Upper lobe of right lung (tissue), 1 donor: Measurements from ENCODE around the gene ACER2. TPM values are rescaled to one million over a fixed set of nuclear protein-coding genes. Genes with fewer than 3 reads are reported as not detected.
"Not testable (repeated sequence)": the region's sequence is repeated elsewhere in the genome, so short reads cannot be mapped to it uniquely, and the experiment has no call there.

Source experiments
- ATAC-seq: fragments of 200-7000 bp; cut with Tn5 transposase; one replicate; pipeline ENCODE4 v1.9.1; 2020; ENCODE audit warnings: mild to moderate bottlenecking, moderate library complexity
- DNase-seq: peaks from one replicate; pipeline ENCODE4 v3.0.0-alpha.2; 2020
- H3K27ac ChIP-seq: fragments of 200-600 bp; one replicate; pipeline ENCODE4 v1.8.0; 2022
- H3K27me3 ChIP-seq: fragments of 200-600 bp; one replicate; pipeline ENCODE4 v1.8.0; 2022; ENCODE audit warnings: mild to moderate bottlenecking
- H3K36me3 ChIP-seq: fragments of 200-600 bp; one replicate; pipeline ENCODE4 v1.8.0; 2022
- H3K4me1 ChIP-seq: fragments of 200-600 bp; one replicate; pipeline ENCODE4 v1.8.0; 2022
- H3K4me3 ChIP-seq: fragments of 200-600 bp; one replicate; pipeline ENCODE4 v1.8.0; 2022; ENCODE audit warnings: mild to moderate bottlenecking
- H3K9me3 ChIP-seq: fragments of 200-600 bp; one replicate; pipeline ENCODE4 v1.8.0; 2022
- intact Hi-C: fragments of 100-400 bp; cut with DNase I; formaldehyde crosslinking; loops from one replicate; pipeline ENCODE4 v1.11.0; 2022
- total RNA-seq: library from RNA; stranded (reverse); fragmentation: NEBNext Ultra II Directional; extraction: Animal tissue kit (Norgen Biotek cat#: 25700); gene quantifications from one replicate; pipeline ENCODE4 v1.2.1, GENCODE V29; 2021
- TF ChIP-seq, protein P1 (sequence below): fragments of 200-600 bp; IDR thresholded peaks from one replicate; pipeline ENCODE4 v1.8.0; 2022; ENCODE audit warnings: antibody characterized with exemption
- donor health status: DM: no; HTN: yes; CAD: no; lungs with severe emphysema.

Gene ACER2
- total RNA-seq, 1 donor from 2014 or later = 5.5 TPM

GRCh38 chr9:19397845-19398244, 11.0 kb upstream of the ACER2 start:
- no peaks in the 10 kb centered on the region for H3K9me3 ChIP-seq
- DNase-seq (no peak), ATAC-seq (peak; percentile 32)
- H3K36me3 ChIP-seq = no peaks in the 10 kb centered on the region
- H3K4me3 ChIP-seq = no peak overlapping the region
- no peaks in the 10 kb centered on the region for H3K27me3 ChIP-seq
- intact Hi-C loops = no loop called here
- no peak overlapping the region for H3K27ac ChIP-seq
- TF ChIP-seq, protein P1, sequence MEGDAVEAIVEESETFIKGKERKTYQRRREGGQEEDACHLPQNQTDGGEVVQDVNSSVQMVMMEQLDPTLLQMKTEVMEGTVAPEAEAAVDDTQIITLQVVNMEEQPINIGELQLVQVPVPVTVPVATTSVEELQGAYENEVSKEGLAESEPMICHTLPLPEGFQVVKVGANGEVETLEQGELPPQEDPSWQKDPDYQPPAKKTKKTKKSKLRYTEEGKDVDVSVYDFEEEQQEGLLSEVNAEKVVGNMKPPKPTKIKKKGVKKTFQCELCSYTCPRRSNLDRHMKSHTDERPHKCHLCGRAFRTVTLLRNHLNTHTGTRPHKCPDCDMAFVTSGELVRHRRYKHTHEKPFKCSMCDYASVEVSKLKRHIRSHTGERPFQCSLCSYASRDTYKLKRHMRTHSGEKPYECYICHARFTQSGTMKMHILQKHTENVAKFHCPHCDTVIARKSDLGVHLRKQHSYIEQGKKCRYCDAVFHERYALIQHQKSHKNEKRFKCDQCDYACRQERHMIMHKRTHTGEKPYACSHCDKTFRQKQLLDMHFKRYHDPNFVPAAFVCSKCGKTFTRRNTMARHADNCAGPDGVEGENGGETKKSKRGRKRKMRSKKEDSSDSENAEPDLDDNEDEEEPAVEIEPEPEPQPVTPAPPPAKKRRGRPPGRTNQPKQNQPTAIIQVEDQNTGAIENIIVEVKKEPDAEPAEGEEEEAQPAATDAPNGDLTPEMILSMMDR = no peak
- no peaks in the 10 kb centered on the region for H3K4me1 ChIP-seq

DNA sequence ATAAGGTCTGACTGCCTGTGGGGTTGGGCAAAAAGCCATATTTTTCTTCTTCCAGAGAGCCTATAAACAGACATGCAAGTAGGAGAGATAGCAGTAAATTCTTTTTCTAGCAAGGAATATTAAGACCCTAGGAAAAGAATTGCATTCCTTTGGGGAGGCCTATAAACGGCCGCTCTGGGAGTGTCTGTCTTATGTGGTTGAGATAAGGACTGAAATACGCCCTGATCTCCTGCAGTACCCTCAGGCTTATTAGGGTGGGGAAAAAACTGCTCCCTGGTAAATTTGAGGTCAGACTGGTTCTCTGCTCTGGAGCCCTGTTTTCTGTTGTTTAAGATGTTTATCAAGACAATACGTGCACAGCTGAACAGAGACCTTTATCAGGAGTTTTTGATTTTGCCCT, 5.6 kb upstream of the ACER2 start:
- ATAC-seq, H3K4me1 ChIP-seq, H3K36me3 ChIP-seq, H3K9me3 ChIP-seq, H3K4me3 ChIP-seq, H3K27ac ChIP-seq, DNase-seq, intact Hi-C loops, H3K27me3 ChIP-seq: not testable (repeated sequence)

DNA sequence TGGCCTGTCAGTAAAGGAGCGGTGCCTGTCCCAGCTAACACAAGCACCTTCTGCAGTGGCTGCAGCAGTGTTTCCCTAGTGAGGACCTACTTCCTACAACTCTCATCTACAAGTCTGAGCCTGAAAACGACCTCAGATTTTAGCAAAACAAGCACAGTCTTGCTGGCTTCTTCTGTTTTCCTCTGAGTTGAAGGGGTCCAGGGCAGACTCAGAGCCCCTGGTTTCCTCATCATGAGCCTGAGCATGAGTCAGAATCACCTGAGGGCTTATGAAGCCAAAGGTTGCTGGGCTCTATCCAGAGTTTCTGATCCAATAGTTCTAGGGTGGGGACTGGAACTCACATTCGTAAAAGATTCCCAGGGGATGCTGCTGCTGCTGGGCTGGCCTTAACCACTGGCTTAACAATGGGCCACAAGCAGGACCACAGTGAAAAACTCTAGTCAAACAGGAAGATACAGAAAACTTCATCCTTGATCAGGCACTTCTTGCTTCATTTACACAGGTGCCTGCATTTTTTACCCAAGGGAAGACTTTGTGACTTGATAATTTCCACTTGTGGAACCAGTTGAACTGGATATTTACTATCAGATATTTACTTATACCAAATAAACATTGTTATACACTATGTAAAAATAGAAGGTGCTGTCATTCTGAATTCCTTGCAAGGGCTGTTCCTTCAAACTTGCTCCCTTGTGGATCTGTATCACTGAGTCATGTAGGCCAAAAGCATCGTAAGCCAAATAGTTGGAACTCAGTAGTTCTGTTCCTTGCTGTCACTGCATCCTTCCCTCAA, 4.3 kb upstream of the ACER2 start:
- Histone ChIP-seq H3K27me3 (no peaks in the 10 kb centered on the region), H3K4me3 (no peak overlapping the region), H3K36me3 (no peaks in the 10 kb centered on the region), H3K4me1 (peaks cover under 1% of the 10 kb centered on the region), H3K9me3 (no peaks in the 10 kb centered on the region), H3K27ac (no peak overlapping the region)
- TF ChIP-seq, protein P1 = no peak
- no peak for ATAC-seq
- DNase-seq = no peak
- intact Hi-C loops = no loop called here

DNA sequence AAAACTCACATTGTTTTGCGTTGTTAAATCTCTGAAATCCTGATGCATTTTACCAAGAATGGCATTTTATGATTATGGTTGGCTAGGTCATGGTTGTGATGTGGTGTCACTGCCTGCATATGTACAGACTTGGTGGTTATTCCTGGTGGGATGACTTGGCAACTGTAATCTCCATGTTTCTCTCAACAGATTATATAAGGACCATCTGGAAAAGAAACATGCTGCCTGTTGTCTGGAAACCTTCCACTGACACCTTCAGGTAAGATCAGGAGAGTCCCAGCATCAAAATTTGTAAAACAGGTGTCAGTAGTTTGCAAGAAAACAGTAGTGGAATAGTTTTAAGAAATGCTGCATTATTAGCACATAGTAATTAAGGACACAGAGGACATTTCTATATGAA, 3.0 kb upstream of the ACER2 start:
- H3K27me3 ChIP-seq = no peaks in the 10 kb centered on the region
- no peaks in the 10 kb centered on the region for H3K36me3 ChIP-seq
- no peak for DNase-seq
- intact Hi-C loops = no loop called here
- ATAC-seq = no peak
- TF ChIP-seq, protein P1 = no peak
- H3K4me3 ChIP-seq = no peak overlapping the region
- no peak overlapping the region for H3K27ac ChIP-seq
- no peaks in the 10 kb centered on the region for H3K9me3 ChIP-seq
- peaks cover 11% of the 10 kb centered on the region for H3K4me1 ChIP-seq

DNA sequence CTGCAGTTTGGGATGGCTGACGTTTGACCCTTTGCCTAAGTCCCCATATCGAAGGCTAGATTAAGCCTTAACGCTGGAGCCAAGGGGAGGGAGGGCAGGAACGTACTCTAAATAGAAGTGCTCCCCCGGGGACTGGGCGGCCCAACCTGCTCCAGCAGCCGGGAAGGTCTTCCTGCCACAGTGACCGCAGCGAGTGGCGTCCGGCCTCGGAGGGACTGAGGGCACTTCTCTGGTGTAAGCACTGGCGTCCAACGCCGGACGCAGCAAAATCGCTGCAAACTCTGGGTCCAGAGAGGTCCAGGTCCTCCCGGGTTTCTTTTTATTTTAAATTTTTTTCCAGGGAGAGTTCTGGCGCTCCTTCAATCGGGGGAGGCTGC, 505 bp upstream of the ACER2 start:
- peaks cover 14% of the 10 kb centered on the region for H3K4me1 ChIP-seq
- H3K27me3 ChIP-seq = no peaks in the 10 kb centered on the region
- H3K4me3 ChIP-seq = peak overlapping the region; percentile 94
- intact Hi-C loops = no loop called here
- ATAC-seq (peak; percentile 39), DNase-seq (no peak)
- no peaks in the 10 kb centered on the region for H3K9me3 ChIP-seq
- TF ChIP-seq, protein P1 = no peak
- no peaks in the 10 kb centered on the region for H3K36me3 ChIP-seq
- H3K27ac ChIP-seq = peak overlapping the region; percentile 77

- Histone ChIP-seq H3K9me3 (no peaks in the 10 kb centered on the region), H3K4me1 (peaks cover 14% of the 10 kb centered on the region), H3K36me3 (no peaks in the 10 kb centered on the region), H3K27ac (peak overlapping the region; percentile 77), H3K27me3 (no peaks in the 10 kb centered on the region), H3K4me3 (peak overlapping the region; percentile 94)
- ATAC-seq (peak; percentile 6), DNase-seq (peak; percentile 68)
- TF ChIP-seq, protein P1 = no peak
- intact Hi-C loops = no loop called here
Measured at GRCh38 chr9:19409401-19410194, 789 bp downstream of the ACER2 start.
